GM18907 (cell line): ENCODE measurements around the gene MARK1.

Experiments used
- ATAC-seq: cut with Tn5 transposase; IDR thresholded peaks from one replicate; pipeline ENCODE4 v1.9.1; 2021; ENCODE audit warnings: mild to moderate bottlenecking, moderate library complexity; ENCODE audit not compliant: unreplicated experiment

Gene MARK1

GRCh38 chr1:220708936-220709801 lies 181.2 kb downstream of the MARK1 start:
- no peak for ATAC-seq

DNA sequence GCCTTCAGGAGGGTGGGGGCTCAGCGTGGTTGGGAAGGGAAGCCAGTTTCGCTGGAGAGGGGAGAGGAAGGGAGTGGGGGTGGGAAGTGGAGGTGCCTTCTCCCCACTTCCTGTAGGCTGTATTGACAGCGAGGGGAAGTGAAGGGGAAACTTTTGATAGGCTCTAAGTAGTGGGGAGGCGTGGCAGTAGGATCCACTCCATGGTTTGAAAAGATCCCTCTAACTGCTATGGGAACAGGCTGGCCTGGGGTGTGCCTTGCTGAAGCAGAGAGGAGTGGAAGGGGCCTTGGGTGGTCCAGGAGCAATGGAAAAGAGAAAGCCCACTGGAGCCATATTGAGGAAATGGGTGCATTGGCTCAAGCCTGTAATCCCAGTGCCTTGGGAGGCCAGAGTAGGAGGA lies 182.4 kb downstream of the MARK1 start:
- no peak for ATAC-seq

- ATAC-seq: peak; percentile 76
These were observed 183.3 kb downstream of the MARK1 start for GRCh38 chr1:220711056-220711809.
